ENCODE results near the gene MYO1F. TPM values are rescaled to one million over a fixed set of nuclear protein-coding genes. Genes with fewer than 3 reads are reported as not detected.
"Not testable (repeated sequence)": the region's sequence is repeated elsewhere in the genome, so short reads cannot be mapped to it uniquely, and the experiment has no call there.

MYO1F gene
- polyA plus RNA-seq (2013, experiment 1 of 2) = 6.0 TPM
- polyA plus RNA-seq (2013, experiment 2 of 2) = 5.7 TPM

GRCh38 chr19:8577247-8577646 lies at the start of gene MYO1F:
TSS of gene MYO1F (minus strand) at chr19:8577442. CDS start at chr19:8577309, 133 bp downstream.
- Histone ChIP-seq H3K79me1 (ENCODE audit: low read length) (no peaks in the 10 kb centered on the region), H3K27me3 (ENCODE audit: insufficient read depth, low read length, poor library complexity) (no peaks in the 10 kb centered on the region), H2BK15ac (replicated peaks; ENCODE audit: low read depth) (no peak within 1 kb of the TSS), H2AK5ac (ENCODE audit: low read length) (no peak within 1 kb of the TSS), H3K4me2 (ENCODE audit: low read length) (no peak within 1 kb of the TSS), H2BK5ac (ENCODE audit: low read length) (peak within 1 kb of the TSS; percentile 59), H3K9ac (ENCODE audit: low read length) (no peak within 1 kb of the TSS), H3K4me1 (ENCODE audit: control insufficient read depth, low read depth, low read length) (peaks cover 4% of the 10 kb centered on the region), H3K79me2 (ENCODE audit: control insufficient read depth, insufficient read depth, low read length) (no peaks in the 10 kb centered on the region), H2BK120ac (ENCODE audit: low read depth, low read length) (no peak within 1 kb of the TSS), H3K36me3 (ENCODE audit: control insufficient read depth, insufficient read depth, low read length) (no peaks in the 10 kb centered on the region), H4K5ac (ENCODE audit: low read length) (no peak within 1 kb of the TSS), H4K8ac (ENCODE audit: low read depth, low read length) (no peak within 1 kb of the TSS), H3K56ac (ENCODE audit: low read length) (peak within 1 kb of the TSS; percentile 64), H3K18ac (ENCODE audit: low read length) (no peak within 1 kb of the TSS), H3K23ac (ENCODE audit: low read length) (no peak within 1 kb of the TSS), H3K27ac (ENCODE audit: low read depth, low read length) (no peak within 1 kb of the TSS), H3K4ac (ENCODE audit: low read depth, low read length) (no peak within 1 kb of the TSS), H3K4me3 (ENCODE audit: low read length) (no peak within 1 kb of the TSS)
- no peak for DNase-seq
- no CpG with 5 or more reads among the region's 7 CpGs for WGBS (ENCODE audit: extremely low coverage, insufficient coverage, low lambda C conversion rate)

GRCh38 chr19:8626842-8627241 lies 49.6 kb upstream of the MYO1F start:
- H2BK120ac ChIP-seq (ENCODE audit: low read depth, low read length) = no peak overlapping the region
- no peak for DNase-seq
- no peak overlapping the region for H3K18ac ChIP-seq (ENCODE audit: low read length)
- H3K27ac ChIP-seq (ENCODE audit: low read depth, low read length) = no peak overlapping the region
- no peak overlapping the region for H2AK5ac ChIP-seq (ENCODE audit: low read length)
- H3K4me2 ChIP-seq (ENCODE audit: low read length) = no peak overlapping the region
- no peak overlapping the region for H2BK15ac ChIP-seq (replicated peaks; ENCODE audit: low read depth)
- no peaks in the 10 kb centered on the region for H3K27me3 ChIP-seq (ENCODE audit: insufficient read depth, low read length, poor library complexity)
- no peak overlapping the region for H3K56ac ChIP-seq (ENCODE audit: low read length)
- H3K79me2 ChIP-seq (ENCODE audit: control insufficient read depth, insufficient read depth, low read length) = no peaks in the 10 kb centered on the region
- no peak overlapping the region for H3K9ac ChIP-seq (ENCODE audit: low read length)
- H4K8ac ChIP-seq (ENCODE audit: low read depth, low read length) = no peak overlapping the region
- WGBS (ENCODE audit: extremely low coverage, insufficient coverage, low lambda C conversion rate) = no CpG with 5 or more reads among the region's 8 CpGs
- no peaks in the 10 kb centered on the region for H3K36me3 ChIP-seq (ENCODE audit: control insufficient read depth, insufficient read depth, low read length)
- no peak overlapping the region for H3K4me3 ChIP-seq (ENCODE audit: low read length)
- no peak overlapping the region for H4K5ac ChIP-seq (ENCODE audit: low read length)
- no peak overlapping the region for H3K4ac ChIP-seq (ENCODE audit: low read depth, low read length)
- H3K4me1 ChIP-seq (ENCODE audit: control insufficient read depth, low read depth, low read length) = no peaks in the 10 kb centered on the region
- H3K23ac ChIP-seq (ENCODE audit: low read length) = no peak overlapping the region
- H3K79me1 ChIP-seq (ENCODE audit: low read length) = no peaks in the 10 kb centered on the region
- no peak overlapping the region for H2BK5ac ChIP-seq (ENCODE audit: low read length)

- WGBS (ENCODE audit: extremely low coverage, insufficient coverage, low lambda C conversion rate) = no CpG with 5 or more reads among the region's 4 CpGs
Observed at GRCh38 chr19:8622886-8623285, 45.6 kb upstream of the MYO1F start.

GRCh38 chr19:8618751-8619150 lies 41.5 kb upstream of the MYO1F start:
- Histone ChIP-seq H3K4me3 (ENCODE audit: low read length) (no peak overlapping the region), H3K18ac (ENCODE audit: low read length) (no peak overlapping the region), H3K79me1 (ENCODE audit: low read length) (no peaks in the 10 kb centered on the region), H3K9ac (ENCODE audit: low read length) (no peak overlapping the region), H2BK15ac (replicated peaks; ENCODE audit: low read depth) (no peak overlapping the region), H3K36me3 (ENCODE audit: control insufficient read depth, insufficient read depth, low read length) (no peaks in the 10 kb centered on the region), H4K8ac (ENCODE audit: low read depth, low read length) (no peak overlapping the region), H3K56ac (ENCODE audit: low read length) (no peak overlapping the region), H2BK120ac (ENCODE audit: low read depth, low read length) (no peak overlapping the region), H3K4me2 (ENCODE audit: low read length) (no peak overlapping the region), H3K79me2 (ENCODE audit: control insufficient read depth, insufficient read depth, low read length) (no peaks in the 10 kb centered on the region), H2BK5ac (ENCODE audit: low read length) (no peak overlapping the region), H3K27ac (ENCODE audit: low read depth, low read length) (no peak overlapping the region), H3K27me3 (ENCODE audit: insufficient read depth, low read length, poor library complexity) (no peaks in the 10 kb centered on the region), H3K4me1 (ENCODE audit: control insufficient read depth, low read depth, low read length) (no peaks in the 10 kb centered on the region), H3K4ac (ENCODE audit: low read depth, low read length) (no peak overlapping the region), H2AK5ac (ENCODE audit: low read length) (no peak overlapping the region), H3K23ac (ENCODE audit: low read length) (no peak overlapping the region), H4K5ac (ENCODE audit: low read length) (no peak overlapping the region)
- no peak for DNase-seq
- WGBS (ENCODE audit: extremely low coverage, insufficient coverage, low lambda C conversion rate) = no CpG with 5 or more reads among the region's 8 CpGs

More at GRCh38 chr19:8622886-8623285, 45.6 kb upstream of the MYO1F start:
- H3K79me1 ChIP-seq (ENCODE audit: low read length); H3K36me3 ChIP-seq (ENCODE audit: control insufficient read depth, insufficient read depth, low read length); H3K4ac ChIP-seq (ENCODE audit: low read depth, low read length); H3K79me2 ChIP-seq (ENCODE audit: control insufficient read depth, insufficient read depth, low read length); H3K18ac ChIP-seq (ENCODE audit: low read length); H3K27ac ChIP-seq (ENCODE audit: low read depth, low read length); H3K4me3 ChIP-seq (ENCODE audit: low read length); H3K9ac ChIP-seq (ENCODE audit: low read length); H3K27me3 ChIP-seq (ENCODE audit: insufficient read depth, low read length, poor library complexity); H3K56ac ChIP-seq (ENCODE audit: low read length); H4K8ac ChIP-seq (ENCODE audit: low read depth, low read length); H2BK120ac ChIP-seq (ENCODE audit: low read depth, low read length); H2BK15ac ChIP-seq (replicated peaks; ENCODE audit: low read depth); H3K23ac ChIP-seq (ENCODE audit: low read length); H2BK5ac ChIP-seq (ENCODE audit: low read length); H4K5ac ChIP-seq (ENCODE audit: low read length); H3K4me2 ChIP-seq (ENCODE audit: low read length); H2AK5ac ChIP-seq (ENCODE audit: low read length); H3K4me1 ChIP-seq (ENCODE audit: control insufficient read depth, low read depth, low read length): not testable (repeated sequence)
- peak; percentile 53 for DNase-seq

- H2BK120ac ChIP-seq (ENCODE audit: low read depth, low read length) = no peak overlapping the region
- no CpG with 5 or more reads among the region's 4 CpGs for WGBS (ENCODE audit: extremely low coverage, insufficient coverage, low lambda C conversion rate)
- no peak overlapping the region for H4K8ac ChIP-seq (ENCODE audit: low read depth, low read length)
- no peaks in the 10 kb centered on the region for H3K79me2 ChIP-seq (ENCODE audit: control insufficient read depth, insufficient read depth, low read length)
- no peak overlapping the region for H2AK5ac ChIP-seq (ENCODE audit: low read length)
- no peak overlapping the region for H4K5ac ChIP-seq (ENCODE audit: low read length)
- no peak overlapping the region for H3K4ac ChIP-seq (ENCODE audit: low read depth, low read length)
- no peak for DNase-seq
- no peak overlapping the region for H3K23ac ChIP-seq (ENCODE audit: low read length)
- H2BK5ac ChIP-seq (ENCODE audit: low read length) = no peak overlapping the region
- no peaks in the 10 kb centered on the region for H3K36me3 ChIP-seq (ENCODE audit: control insufficient read depth, insufficient read depth, low read length)
- no peak overlapping the region for H3K27ac ChIP-seq (ENCODE audit: low read depth, low read length)
- H2BK15ac ChIP-seq (replicated peaks; ENCODE audit: low read depth) = no peak overlapping the region
- no peaks in the 10 kb centered on the region for H3K4me1 ChIP-seq (ENCODE audit: control insufficient read depth, low read depth, low read length)
- H3K56ac ChIP-seq (ENCODE audit: low read length) = no peak overlapping the region
- no peak overlapping the region for H3K4me2 ChIP-seq (ENCODE audit: low read length)
- no peak overlapping the region for H3K9ac ChIP-seq (ENCODE audit: low read length)
- H3K18ac ChIP-seq (ENCODE audit: low read length) = no peak overlapping the region
- H3K4me3 ChIP-seq (ENCODE audit: low read length) = no peak overlapping the region
- no peaks in the 10 kb centered on the region for H3K79me1 ChIP-seq (ENCODE audit: low read length)
- no peaks in the 10 kb centered on the region for H3K27me3 ChIP-seq (ENCODE audit: insufficient read depth, low read length, poor library complexity)
Observed at GRCh38 chr19:8617984-8618383, 40.7 kb upstream of the MYO1F start.

GRCh38 chr19:8617325-8617724 lies 40.1 kb upstream of the MYO1F start:
- not testable (repeated sequence) for H3K23ac ChIP-seq (ENCODE audit: low read length)
- WGBS (ENCODE audit: extremely low coverage, insufficient coverage, low lambda C conversion rate) = no CpG with 5 or more reads among the region's 15 CpGs

More at GRCh38 chr19:8617325-8617724, 40.1 kb upstream of the MYO1F start:
- not testable (repeated sequence) for H3K27me3 ChIP-seq (ENCODE audit: insufficient read depth, low read length, poor library complexity); H4K8ac ChIP-seq (ENCODE audit: low read depth, low read length); H3K56ac ChIP-seq (ENCODE audit: low read length); H3K4ac ChIP-seq (ENCODE audit: low read depth, low read length); H2BK120ac ChIP-seq (ENCODE audit: low read depth, low read length); H3K79me2 ChIP-seq (ENCODE audit: control insufficient read depth, insufficient read depth, low read length); H3K4me2 ChIP-seq (ENCODE audit: low read length); H3K4me3 ChIP-seq (ENCODE audit: low read length); H3K9ac ChIP-seq (ENCODE audit: low read length); H3K27ac ChIP-seq (ENCODE audit: low read depth, low read length); DNase-seq; H2AK5ac ChIP-seq (ENCODE audit: low read length); H2BK5ac ChIP-seq (ENCODE audit: low read length); H3K18ac ChIP-seq (ENCODE audit: low read length); H4K5ac ChIP-seq (ENCODE audit: low read length); H3K79me1 ChIP-seq (ENCODE audit: low read length); H2BK15ac ChIP-seq (replicated peaks; ENCODE audit: low read depth); H3K4me1 ChIP-seq (ENCODE audit: control insufficient read depth, low read depth, low read length); H3K36me3 ChIP-seq (ENCODE audit: control insufficient read depth, insufficient read depth, low read length)

Measured in mesendoderm (in vitro differentiated cells).